ENCODE data around the gene NRGN. TPM values are rescaled to one million over a fixed set of nuclear protein-coding genes. Genes with fewer than 3 reads are reported as not detected.

NRGN gene
- total and polyA plus RNA-seq, 10 of the 15 experiments (the other 5 are each of a cell fraction or from before 2014, with no cell fraction given) = 0.36 to 3.2 (median 1.1) TPM; not detected in 2

DNA sequence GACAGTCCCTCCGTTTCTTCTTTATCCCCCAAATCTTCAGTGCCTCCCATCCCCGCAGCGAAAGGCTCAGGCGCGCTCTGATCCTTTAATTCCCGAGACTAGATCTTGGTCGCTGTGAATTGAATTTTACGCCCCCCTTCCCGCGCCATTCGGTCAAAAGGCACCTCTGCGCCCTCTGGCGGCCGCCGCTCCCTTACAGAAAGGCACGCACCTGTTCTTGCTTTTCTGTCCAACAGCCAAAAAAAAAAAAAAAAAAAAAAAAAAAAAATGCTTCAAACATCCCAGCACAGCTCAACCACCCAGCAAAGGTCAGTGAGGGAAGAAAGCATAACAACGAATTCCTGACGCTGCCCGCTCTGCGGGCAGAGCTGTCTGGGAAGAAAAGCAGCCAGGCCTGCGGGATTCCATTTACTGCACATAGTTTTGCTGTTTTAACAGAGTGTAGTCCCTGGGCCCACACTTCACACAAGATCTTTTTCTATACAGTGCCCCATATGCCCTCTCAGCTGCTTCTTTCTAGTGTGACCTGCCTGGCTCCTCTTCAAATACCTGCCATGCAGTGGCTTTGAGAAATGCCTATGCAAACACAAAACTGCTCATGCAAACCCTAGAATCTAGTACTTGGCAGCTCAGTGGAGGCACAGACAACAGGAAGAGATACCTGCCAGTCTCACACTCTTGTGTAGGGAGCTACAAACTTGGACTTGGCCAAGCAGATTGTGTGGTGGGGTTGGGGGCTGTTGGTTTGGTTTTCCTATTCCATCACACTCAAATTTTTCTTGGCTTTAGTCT is 23.6 kb downstream of the NRGN start (continued):
- TF ChIP-seq, protein P1, sequence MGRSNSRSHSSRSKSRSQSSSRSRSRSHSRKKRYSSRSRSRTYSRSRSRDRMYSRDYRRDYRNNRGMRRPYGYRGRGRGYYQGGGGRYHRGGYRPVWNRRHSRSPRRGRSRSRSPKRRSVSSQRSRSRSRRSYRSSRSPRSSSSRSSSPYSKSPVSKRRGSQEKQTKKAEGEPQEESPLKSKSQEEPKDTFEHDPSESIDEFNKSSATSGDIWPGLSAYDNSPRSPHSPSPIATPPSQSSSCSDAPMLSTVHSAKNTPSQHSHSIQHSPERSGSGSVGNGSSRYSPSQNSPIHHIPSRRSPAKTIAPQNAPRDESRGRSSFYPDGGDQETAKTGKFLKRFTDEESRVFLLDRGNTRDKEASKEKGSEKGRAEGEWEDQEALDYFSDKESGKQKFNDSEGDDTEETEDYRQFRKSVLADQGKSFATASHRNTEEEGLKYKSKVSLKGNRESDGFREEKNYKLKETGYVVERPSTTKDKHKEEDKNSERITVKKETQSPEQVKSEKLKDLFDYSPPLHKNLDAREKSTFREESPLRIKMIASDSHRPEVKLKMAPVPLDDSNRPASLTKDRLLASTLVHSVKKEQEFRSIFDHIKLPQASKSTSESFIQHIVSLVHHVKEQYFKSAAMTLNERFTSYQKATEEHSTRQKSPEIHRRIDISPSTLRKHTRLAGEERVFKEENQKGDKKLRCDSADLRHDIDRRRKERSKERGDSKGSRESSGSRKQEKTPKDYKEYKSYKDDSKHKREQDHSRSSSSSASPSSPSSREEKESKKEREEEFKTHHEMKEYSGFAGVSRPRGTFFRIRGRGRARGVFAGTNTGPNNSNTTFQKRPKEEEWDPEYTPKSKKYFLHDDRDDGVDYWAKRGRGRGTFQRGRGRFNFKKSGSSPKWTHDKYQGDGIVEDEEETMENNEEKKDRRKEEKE (IDR thresholded peaks at IDR 0.05) = no peak
- TF ChIP-seq, protein P2, sequence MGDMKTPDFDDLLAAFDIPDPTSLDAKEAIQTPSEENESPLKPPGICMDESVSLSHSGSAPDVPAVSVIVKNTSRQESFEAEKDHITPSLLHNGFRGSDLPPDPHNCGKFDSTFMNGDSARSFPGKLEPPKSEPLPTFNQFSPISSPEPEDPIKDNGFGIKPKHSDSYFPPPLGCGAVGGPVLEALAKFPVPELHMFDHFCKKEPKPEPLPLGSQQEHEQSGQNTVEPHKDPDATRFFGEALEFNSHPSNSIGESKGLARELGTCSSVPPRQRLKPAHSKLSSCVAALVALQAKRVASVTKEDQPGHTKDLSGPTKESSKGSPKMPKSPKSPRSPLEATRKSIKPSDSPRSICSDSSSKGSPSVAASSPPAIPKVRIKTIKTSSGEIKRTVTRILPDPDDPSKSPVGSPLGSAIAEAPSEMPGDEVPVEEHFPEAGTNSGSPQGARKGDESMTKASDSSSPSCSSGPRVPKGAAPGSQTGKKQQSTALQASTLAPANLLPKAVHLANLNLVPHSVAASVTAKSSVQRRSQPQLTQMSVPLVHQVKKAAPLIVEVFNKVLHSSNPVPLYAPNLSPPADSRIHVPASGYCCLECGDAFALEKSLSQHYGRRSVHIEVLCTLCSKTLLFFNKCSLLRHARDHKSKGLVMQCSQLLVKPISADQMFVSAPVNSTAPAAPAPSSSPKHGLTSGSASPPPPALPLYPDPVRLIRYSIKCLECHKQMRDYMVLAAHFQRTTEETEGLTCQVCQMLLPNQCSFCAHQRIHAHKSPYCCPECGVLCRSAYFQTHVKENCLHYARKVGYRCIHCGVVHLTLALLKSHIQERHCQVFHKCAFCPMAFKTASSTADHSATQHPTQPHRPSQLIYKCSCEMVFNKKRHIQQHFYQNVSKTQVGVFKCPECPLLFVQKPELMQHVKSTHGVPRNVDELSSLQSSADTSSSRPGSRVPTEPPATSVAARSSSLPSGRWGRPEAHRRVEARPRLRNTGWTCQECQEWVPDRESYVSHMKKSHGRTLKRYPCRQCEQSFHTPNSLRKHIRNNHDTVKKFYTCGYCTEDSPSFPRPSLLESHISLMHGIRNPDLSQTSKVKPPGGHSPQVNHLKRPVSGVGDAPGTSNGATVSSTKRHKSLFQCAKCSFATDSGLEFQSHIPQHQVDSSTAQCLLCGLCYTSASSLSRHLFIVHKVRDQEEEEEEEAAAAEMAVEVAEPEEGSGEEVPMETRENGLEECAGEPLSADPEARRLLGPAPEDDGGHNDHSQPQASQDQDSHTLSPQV (IDR thresholded peaks at IDR 0.05) = no peak
- TF ChIP-seq, protein P3, sequence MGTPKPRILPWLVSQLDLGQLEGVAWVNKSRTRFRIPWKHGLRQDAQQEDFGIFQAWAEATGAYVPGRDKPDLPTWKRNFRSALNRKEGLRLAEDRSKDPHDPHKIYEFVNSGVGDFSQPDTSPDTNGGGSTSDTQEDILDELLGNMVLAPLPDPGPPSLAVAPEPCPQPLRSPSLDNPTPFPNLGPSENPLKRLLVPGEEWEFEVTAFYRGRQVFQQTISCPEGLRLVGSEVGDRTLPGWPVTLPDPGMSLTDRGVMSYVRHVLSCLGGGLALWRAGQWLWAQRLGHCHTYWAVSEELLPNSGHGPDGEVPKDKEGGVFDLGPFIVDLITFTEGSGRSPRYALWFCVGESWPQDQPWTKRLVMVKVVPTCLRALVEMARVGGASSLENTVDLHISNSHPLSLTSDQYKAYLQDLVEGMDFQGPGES (IDR thresholded peaks at IDR 0.05) = no peak
- TF ChIP-seq SMAD1 (IDR thresholded peaks at IDR 0.05; ENCODE audit: low read depth, partially characterized antibody) (no peak), RBBP5 (conservative IDR thresholded peaks at IDR 0.05) (no peak), TARDBP (IDR thresholded peaks at IDR 0.05; ENCODE audit: borderline replicate concordance) (no peak), CEBPB (IDR thresholded peaks at IDR 0.05; ENCODE audit: borderline replicate concordance in 1 of 2, low read depth in 2 of 2, low read length in 2 of 2) (no peak)
- TF ChIP-seq, protein P4, sequence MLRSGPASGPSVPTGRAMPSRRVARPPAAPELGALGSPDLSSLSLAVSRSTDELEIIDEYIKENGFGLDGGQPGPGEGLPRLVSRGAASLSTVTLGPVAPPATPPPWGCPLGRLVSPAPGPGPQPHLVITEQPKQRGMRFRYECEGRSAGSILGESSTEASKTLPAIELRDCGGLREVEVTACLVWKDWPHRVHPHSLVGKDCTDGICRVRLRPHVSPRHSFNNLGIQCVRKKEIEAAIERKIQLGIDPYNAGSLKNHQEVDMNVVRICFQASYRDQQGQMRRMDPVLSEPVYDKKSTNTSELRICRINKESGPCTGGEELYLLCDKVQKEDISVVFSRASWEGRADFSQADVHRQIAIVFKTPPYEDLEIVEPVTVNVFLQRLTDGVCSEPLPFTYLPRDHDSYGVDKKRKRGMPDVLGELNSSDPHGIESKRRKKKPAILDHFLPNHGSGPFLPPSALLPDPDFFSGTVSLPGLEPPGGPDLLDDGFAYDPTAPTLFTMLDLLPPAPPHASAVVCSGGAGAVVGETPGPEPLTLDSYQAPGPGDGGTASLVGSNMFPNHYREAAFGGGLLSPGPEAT (IDR thresholded peaks at IDR 0.05; ENCODE audit: low read depth) = no peak
- TF ChIP-seq, protein P5, sequence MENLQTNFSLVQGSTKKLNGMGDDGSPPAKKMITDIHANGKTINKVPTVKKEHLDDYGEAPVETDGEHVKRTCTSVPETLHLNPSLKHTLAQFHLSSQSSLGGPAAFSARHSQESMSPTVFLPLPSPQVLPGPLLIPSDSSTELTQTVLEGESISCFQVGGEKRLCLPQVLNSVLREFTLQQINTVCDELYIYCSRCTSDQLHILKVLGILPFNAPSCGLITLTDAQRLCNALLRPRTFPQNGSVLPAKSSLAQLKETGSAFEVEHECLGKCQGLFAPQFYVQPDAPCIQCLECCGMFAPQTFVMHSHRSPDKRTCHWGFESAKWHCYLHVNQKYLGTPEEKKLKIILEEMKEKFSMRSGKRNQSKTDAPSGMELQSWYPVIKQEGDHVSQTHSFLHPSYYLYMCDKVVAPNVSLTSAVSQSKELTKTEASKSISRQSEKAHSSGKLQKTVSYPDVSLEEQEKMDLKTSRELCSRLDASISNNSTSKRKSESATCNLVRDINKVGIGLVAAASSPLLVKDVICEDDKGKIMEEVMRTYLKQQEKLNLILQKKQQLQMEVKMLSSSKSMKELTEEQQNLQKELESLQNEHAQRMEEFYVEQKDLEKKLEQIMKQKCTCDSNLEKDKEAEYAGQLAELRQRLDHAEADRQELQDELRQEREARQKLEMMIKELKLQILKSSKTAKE (IDR thresholded peaks at IDR 0.05; ENCODE audit: low read depth, poor library complexity, severe bottlenecking) = peak; percentile 39
- TF ChIP-seq, protein P6, sequence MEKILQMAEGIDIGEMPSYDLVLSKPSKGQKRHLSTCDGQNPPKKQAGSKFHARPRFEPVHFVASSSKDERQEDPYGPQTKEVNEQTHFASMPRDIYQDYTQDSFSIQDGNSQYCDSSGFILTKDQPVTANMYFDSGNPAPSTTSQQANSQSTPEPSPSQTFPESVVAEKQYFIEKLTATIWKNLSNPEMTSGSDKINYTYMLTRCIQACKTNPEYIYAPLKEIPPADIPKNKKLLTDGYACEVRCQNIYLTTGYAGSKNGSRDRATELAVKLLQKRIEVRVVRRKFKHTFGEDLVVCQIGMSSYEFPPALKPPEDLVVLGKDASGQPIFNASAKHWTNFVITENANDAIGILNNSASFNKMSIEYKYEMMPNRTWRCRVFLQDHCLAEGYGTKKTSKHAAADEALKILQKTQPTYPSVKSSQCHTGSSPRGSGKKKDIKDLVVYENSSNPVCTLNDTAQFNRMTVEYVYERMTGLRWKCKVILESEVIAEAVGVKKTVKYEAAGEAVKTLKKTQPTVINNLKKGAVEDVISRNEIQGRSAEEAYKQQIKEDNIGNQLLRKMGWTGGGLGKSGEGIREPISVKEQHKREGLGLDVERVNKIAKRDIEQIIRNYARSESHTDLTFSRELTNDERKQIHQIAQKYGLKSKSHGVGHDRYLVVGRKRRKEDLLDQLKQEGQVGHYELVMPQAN (conservative IDR thresholded peaks at IDR 0.05) = 0 out of 2 replicates have a peak, but pooled peaks have one; percentile 5
- TF ChIP-seq, protein P7, sequence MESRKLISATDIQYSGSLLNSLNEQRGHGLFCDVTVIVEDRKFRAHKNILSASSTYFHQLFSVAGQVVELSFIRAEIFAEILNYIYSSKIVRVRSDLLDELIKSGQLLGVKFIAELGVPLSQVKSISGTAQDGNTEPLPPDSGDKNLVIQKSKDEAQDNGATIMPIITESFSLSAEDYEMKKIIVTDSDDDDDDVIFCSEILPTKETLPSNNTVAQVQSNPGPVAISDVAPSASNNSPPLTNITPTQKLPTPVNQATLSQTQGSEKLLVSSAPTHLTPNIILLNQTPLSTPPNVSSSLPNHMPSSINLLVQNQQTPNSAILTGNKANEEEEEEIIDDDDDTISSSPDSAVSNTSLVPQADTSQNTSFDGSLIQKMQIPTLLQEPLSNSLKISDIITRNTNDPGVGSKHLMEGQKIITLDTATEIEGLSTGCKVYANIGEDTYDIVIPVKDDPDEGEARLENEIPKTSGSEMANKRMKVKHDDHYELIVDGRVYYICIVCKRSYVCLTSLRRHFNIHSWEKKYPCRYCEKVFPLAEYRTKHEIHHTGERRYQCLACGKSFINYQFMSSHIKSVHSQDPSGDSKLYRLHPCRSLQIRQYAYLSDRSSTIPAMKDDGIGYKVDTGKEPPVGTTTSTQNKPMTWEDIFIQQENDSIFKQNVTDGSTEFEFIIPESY (IDR thresholded peaks at IDR 0.05) = no peak

Measured in GM12878 (cell line).